ENCODE data around the gene CHN1. TPM values are rescaled to one million over a fixed set of nuclear protein-coding genes. Genes with fewer than 3 reads are reported as not detected.

The CHN1 gene
- total RNA-seq, 4 donors from 2014 or later = 11.8 to 56.7 (median 18.1) TPM

- Histone ChIP-seq H3K36me3 (no peaks in the 10 kb centered on the region), H3K27ac (no peak overlapping the region), H3K27me3 (no peaks in the 10 kb centered on the region), H3K9me3 (no peaks in the 10 kb centered on the region), H3K4me3 (no peak overlapping the region), H3K4me1 (no peaks in the 10 kb centered on the region)
- intact Hi-C loops (cut with DNase I; ENCODE audit: low total_unique reads) = no loop called here
- DNase-seq = no peak
- TF ChIP-seq, protein P1, sequence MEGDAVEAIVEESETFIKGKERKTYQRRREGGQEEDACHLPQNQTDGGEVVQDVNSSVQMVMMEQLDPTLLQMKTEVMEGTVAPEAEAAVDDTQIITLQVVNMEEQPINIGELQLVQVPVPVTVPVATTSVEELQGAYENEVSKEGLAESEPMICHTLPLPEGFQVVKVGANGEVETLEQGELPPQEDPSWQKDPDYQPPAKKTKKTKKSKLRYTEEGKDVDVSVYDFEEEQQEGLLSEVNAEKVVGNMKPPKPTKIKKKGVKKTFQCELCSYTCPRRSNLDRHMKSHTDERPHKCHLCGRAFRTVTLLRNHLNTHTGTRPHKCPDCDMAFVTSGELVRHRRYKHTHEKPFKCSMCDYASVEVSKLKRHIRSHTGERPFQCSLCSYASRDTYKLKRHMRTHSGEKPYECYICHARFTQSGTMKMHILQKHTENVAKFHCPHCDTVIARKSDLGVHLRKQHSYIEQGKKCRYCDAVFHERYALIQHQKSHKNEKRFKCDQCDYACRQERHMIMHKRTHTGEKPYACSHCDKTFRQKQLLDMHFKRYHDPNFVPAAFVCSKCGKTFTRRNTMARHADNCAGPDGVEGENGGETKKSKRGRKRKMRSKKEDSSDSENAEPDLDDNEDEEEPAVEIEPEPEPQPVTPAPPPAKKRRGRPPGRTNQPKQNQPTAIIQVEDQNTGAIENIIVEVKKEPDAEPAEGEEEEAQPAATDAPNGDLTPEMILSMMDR (IDR thresholded peaks at IDR 0.05) = no peak
- TF ChIP-seq POLR2A (IDR thresholded peaks at IDR 0.05) = no peak
These were observed 204.6 kb downstream of the CHN1 start for GRCh38 chr2:174800436-174801205.

GRCh38 chr2:174798801-174799200, 206.4 kb downstream of the CHN1 start:
- Histone ChIP-seq H3K4me1 (no peaks in the 10 kb centered on the region), H3K27ac (no peak overlapping the region), H3K27me3 (no peaks in the 10 kb centered on the region), H3K4me3 (no peak overlapping the region), H3K36me3 (no peaks in the 10 kb centered on the region), H3K9me3 (no peaks in the 10 kb centered on the region)
- no peak for DNase-seq
- TF ChIP-seq POLR2A (IDR thresholded peaks at IDR 0.05) = no peak
- TF ChIP-seq, protein P1 (IDR thresholded peaks at IDR 0.05) = no peak
- intact Hi-C loops (cut with DNase I; ENCODE audit: low total_unique reads) = no loop called here

- intact Hi-C loops (cut with DNase I; ENCODE audit: low total_unique reads) = no loop called here
- H3K27me3 ChIP-seq = no peaks in the 10 kb centered on the region
- H3K4me3 ChIP-seq = no peak overlapping the region
- H3K27ac ChIP-seq = no peak overlapping the region
- no peak for DNase-seq
- no peaks in the 10 kb centered on the region for H3K36me3 ChIP-seq
- TF ChIP-seq, protein P1 (IDR thresholded peaks at IDR 0.05) = no peak
- no peak for TF ChIP-seq POLR2A (IDR thresholded peaks at IDR 0.05)
- H3K9me3 ChIP-seq = no peaks in the 10 kb centered on the region
- H3K4me1 ChIP-seq = no peaks in the 10 kb centered on the region
These were observed 207.4 kb downstream of the CHN1 start for GRCh38 chr2:174797781-174798276.

- Histone ChIP-seq H3K36me3 (no peaks in the 10 kb centered on the region), H3K9me3 (no peaks in the 10 kb centered on the region), H3K4me1 (no peaks in the 10 kb centered on the region), H3K4me3 (no peak overlapping the region), H3K27ac (no peak overlapping the region), H3K27me3 (no peaks in the 10 kb centered on the region)
- TF ChIP-seq, protein P1 (IDR thresholded peaks at IDR 0.05) = no peak
- no peak for TF ChIP-seq POLR2A (IDR thresholded peaks at IDR 0.05)
- DNase-seq = no peak
- intact Hi-C loops (cut with DNase I; ENCODE audit: low total_unique reads) = no loop called here
These were observed 208.8 kb downstream of the CHN1 start for GRCh38 chr2:174796319-174796771.

DNA sequence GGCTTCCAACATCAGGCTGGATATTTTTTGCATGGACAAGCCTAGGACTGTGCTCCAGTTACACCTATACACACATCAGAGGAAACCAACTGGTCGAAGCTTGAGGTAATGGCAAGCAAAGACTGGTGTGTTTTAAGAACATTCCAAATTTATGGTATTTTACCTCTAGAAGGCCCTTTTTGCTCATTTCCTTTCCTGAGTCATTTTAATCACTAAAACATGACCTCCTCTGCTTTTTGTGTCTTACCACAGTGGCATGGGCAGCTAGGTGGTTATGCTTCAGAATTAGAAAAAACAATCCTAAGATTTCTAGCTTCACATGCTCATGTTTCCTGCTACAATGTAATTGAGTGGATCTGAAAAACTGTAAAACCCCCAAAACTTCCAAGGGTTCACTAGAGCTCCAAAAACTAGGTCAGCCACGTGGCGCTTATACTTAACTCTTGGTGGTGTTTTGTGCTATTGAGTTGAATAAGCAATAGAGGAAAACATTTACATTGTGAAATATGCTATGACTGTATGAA, 210.3 kb downstream of the CHN1 start:
- TF ChIP-seq, protein P1 (IDR thresholded peaks at IDR 0.05) = no peak
- no peak for TF ChIP-seq POLR2A (IDR thresholded peaks at IDR 0.05)
- no peak overlapping the region for H3K27ac ChIP-seq
- intact Hi-C loops (cut with DNase I; ENCODE audit: low total_unique reads) = no loop called here

More for the DNA sequence above, 210.3 kb downstream of the CHN1 start:
- Histone ChIP-seq H3K4me1 (no peaks in the 10 kb centered on the region), H3K36me3 (no peaks in the 10 kb centered on the region), H3K9me3 (no peaks in the 10 kb centered on the region), H3K27me3 (no peaks in the 10 kb centered on the region), H3K4me3 (no peak overlapping the region)
- no peak for DNase-seq
